Testis (tissue), 3 donors: Measurements from ENCODE around the gene USP27X. TPM values are rescaled to one million over a fixed set of nuclear protein-coding genes. Genes with fewer than 3 reads are reported as not detected.

Experiments
- DNase-seq: peaks from one replicate; pipeline ENCODE4 v3.0.0-alpha.2; 2019
- H3K27ac ChIP-seq, 2 donors: fragments of 200-600 bp; sonication (generic); one replicate each; pipeline ENCODE4 v1.5.1; 2019
- H3K27me3 ChIP-seq: fragments of 200-600 bp; sonication (generic); one replicate; pipeline ENCODE4 v1.5.1; 2019
- H3K36me3 ChIP-seq: fragments of 200-600 bp; sonication (generic); one replicate; pipeline ENCODE4 v1.5.1; 2017; ENCODE audit warnings: low read depth; ENCODE audit errors: missing control alignments
- H3K4me1 ChIP-seq: fragments of 200-600 bp; sonication (generic); one replicate; pipeline ENCODE4 v1.5.1; 2019
- H3K4me3 ChIP-seq, 2 donors: fragments of 200-600 bp; sonication (generic); one replicate each; pipeline ENCODE4 v1.5.1; 2017 to 2019
- H3K9me3 ChIP-seq: fragments of 200-600 bp; sonication (generic); one replicate; pipeline ENCODE4 v1.5.1; 2017
- POLR2A ChIP-seq: fragments of 450-650 bp; IDR thresholded peaks from one replicate; pipeline ENCODE4 v1.6.1; 2017; ENCODE audit warnings: antibody characterized with exemption, mild to moderate bottlenecking, moderate library complexity
- WGBS, 2 donors: methylation state at CpG; one replicate each; pipeline ENCODE4 v1.1.5; 2018; 5-methylcytosine and 5-hydroxymethylcytosine counted together
- intact Hi-C: fragments of 100-400 bp; cut with DNase I; formaldehyde crosslinking; loops from one replicate; pipeline ENCODE4 v1.15.1; 2023; ENCODE audit warnings: low total_unique reads
- polyA plus RNA-seq: library from polyadenylated mRNA; stranded (reverse); fragments of 350-450 nt; fragmentation: Illumina TruSeq; extraction: RNeasy Lipid Tissue Mini Kit (QIAGEN cat#74804); gene quantifications from one replicate; pipeline ENCODE4 v1.2.3, GENCODE V29; 2014; ENCODE audit warnings: low read depth, low replicate concordance; ENCODE audit not compliant: insufficient read depth
- total RNA-seq, 2 donors: library from RNA; depleted of rRNA; stranded (reverse); fragments of >200 nt; gene quantifications; one replicate each; pipeline ENCODE4 v1.2.3, GENCODE V29; 2016
- TF ChIP-seq, protein P1 (sequence below), 3 experiments: fragments of 450-650 bp in 2 of 3; fragments of 200-600 bp in 1 of 3; sonication (generic) in 1 of 3; IDR thresholded peaks; one replicate each; pipeline ENCODE4 v1.5.1; 2016 to 2019; ENCODE audit warnings: antibody characterized with exemption in 3 of 3, mild to moderate bottlenecking in 2 of 3, moderate library complexity in 1 of 3

Gene USP27X
- total and polyA plus RNA-seq, 3 donors from 2014 or later, result 2.4 to 4.3 (median 3.6) TPM

DNA sequence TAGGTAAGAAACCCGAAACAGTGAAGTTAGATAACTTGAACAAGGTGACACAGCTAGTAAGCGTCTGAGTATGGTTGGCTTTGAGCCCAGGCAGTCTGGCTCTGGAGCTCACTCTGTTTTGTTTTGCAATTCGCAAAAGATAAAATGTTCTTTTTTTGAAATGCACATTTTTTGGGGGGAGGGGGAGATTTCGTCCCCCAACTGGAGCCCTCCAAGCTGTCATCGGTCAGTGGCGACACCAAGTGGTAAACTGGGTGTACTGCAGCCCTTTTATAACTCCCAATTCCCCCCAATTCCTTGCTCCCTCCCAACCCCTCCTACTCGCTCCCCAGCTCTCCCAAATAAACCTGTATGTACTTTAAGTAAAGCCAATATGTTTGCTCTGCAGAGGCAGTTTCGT, 40.3 kb downstream of the USP27X start:
- intact Hi-C loops, result no loop called here
- peaks cover 5% of the 10 kb centered on the region for H3K4me1 ChIP-seq
- no peaks in the 10 kb centered on the region for H3K27me3 ChIP-seq
- H3K36me3 ChIP-seq, result no peaks in the 10 kb centered on the region
- no peak for TF ChIP-seq POLR2A
- TF ChIP-seq, protein P1, sequence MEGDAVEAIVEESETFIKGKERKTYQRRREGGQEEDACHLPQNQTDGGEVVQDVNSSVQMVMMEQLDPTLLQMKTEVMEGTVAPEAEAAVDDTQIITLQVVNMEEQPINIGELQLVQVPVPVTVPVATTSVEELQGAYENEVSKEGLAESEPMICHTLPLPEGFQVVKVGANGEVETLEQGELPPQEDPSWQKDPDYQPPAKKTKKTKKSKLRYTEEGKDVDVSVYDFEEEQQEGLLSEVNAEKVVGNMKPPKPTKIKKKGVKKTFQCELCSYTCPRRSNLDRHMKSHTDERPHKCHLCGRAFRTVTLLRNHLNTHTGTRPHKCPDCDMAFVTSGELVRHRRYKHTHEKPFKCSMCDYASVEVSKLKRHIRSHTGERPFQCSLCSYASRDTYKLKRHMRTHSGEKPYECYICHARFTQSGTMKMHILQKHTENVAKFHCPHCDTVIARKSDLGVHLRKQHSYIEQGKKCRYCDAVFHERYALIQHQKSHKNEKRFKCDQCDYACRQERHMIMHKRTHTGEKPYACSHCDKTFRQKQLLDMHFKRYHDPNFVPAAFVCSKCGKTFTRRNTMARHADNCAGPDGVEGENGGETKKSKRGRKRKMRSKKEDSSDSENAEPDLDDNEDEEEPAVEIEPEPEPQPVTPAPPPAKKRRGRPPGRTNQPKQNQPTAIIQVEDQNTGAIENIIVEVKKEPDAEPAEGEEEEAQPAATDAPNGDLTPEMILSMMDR (IDR thresholded peaks at IDR 0.05), result peak; percentile 42 to 82 (median 62)
- H3K27ac ChIP-seq, result no peak overlapping the region
- no peaks in the 10 kb centered on the region for H3K9me3 ChIP-seq
- no peak overlapping the region for H3K4me3 ChIP-seq
- 11 to 44% methylated on average over 6 to 8 of the region's 8 CpGs for WGBS, 2 donors
- peak; percentile 68 for DNase-seq

GRCh38 chrX:49921109-49921508, 41.8 kb downstream of the USP27X start:
- H3K27me3 ChIP-seq, result no peaks in the 10 kb centered on the region
- H3K4me1 ChIP-seq, result peaks cover 5% of the 10 kb centered on the region
- H3K9me3 ChIP-seq, result no peaks in the 10 kb centered on the region
- no peak overlapping the region for H3K27ac ChIP-seq
- H3K4me3 ChIP-seq, result no peak overlapping the region
- DNase-seq, result no peak
- H3K36me3 ChIP-seq, result no peaks in the 10 kb centered on the region
- intact Hi-C loops, result no loop called here
- 21 to 44% methylated on average over 2 of the region's 2 CpGs for WGBS, 2 donors
- TF ChIP-seq, protein P1 (IDR thresholded peaks at IDR 0.05), result no peak

- TF ChIP-seq, protein P1 (IDR thresholded peaks at IDR 0.05), result no peak
- no peak for TF ChIP-seq POLR2A
- intact Hi-C loops, result no loop called here
- Histone ChIP-seq H3K4me3 (peak within 1 kb of the TSS; percentile 62 to 76), H3K27me3 (no peaks in the 10 kb centered on the region), H3K36me3 (no peaks in the 10 kb centered on the region), H3K27ac (peak within 1 kb of the TSS; percentile 88 to 89), H3K9me3 (no peaks in the 10 kb centered on the region), H3K4me1 (peaks cover 11% of the 10 kb centered on the region)
- WGBS, 2 donors, result 1% methylated on average over 18 of the region's 83 CpGs; no CpG with 5 or more reads in 1 of the 2 donors
- DNase-seq, result peak; percentile 95
These were observed 43.3 kb downstream of the USP27X start, which contains the start of gene CLCN5 for GRCh38 chrX:49922291-49923241. CLCN5 (plus strand) TSS chrX:49922596; CDS start chrX:49925299, 2,703 bp downstream.

GRCh38 chrX:49925176-49925575, 45.9 kb downstream of the USP27X start:
- H3K27me3 ChIP-seq, result no peaks in the 10 kb centered on the region
- no peaks in the 10 kb centered on the region for H3K9me3 ChIP-seq
- WGBS, 2 donors, result 30 to 33% methylated on average over 2 of the region's 2 CpGs
- no peak for DNase-seq
- H3K36me3 ChIP-seq, result no peaks in the 10 kb centered on the region
- intact Hi-C loops, result no loop called here
- no peak overlapping the region for H3K4me3 ChIP-seq
- no peak overlapping the region for H3K27ac ChIP-seq
- peaks cover 6% of the 10 kb centered on the region for H3K4me1 ChIP-seq
- TF ChIP-seq POLR2A, result no peak
- TF ChIP-seq, protein P1 (IDR thresholded peaks at IDR 0.05), result no peak
